Mesothelial cell of epicardium (in vitro differentiated cells): Measurements from ENCODE around the gene ASCC3. TPM values are rescaled to one million over a fixed set of nuclear protein-coding genes. Genes with fewer than 3 reads are reported as not detected.

Experiments
- DNase-seq, 2 experiments: peaks; one replicate each; pipeline ENCODE4 v3.0.0; 2021; ENCODE audit warnings: low spot score in 2 of 2; ENCODE audit not compliant: unreplicated experiment in 2 of 2
- H3K27ac Mint-ChIP-seq: 2 replicates; pipeline ENCODE4 v1.8.0; 2021; ENCODE audit warnings: mixed read lengths
- H3K27me3 Mint-ChIP-seq: 2 replicates; pipeline ENCODE4 v1.8.0; 2021; ENCODE audit warnings: low read depth, mixed read lengths
- H3K36me3 Mint-ChIP-seq: 2 replicates; pipeline ENCODE4 v1.8.0; 2021; ENCODE audit warnings: mixed read lengths
- H3K4me1 Mint-ChIP-seq: 2 replicates; pipeline ENCODE4 v1.8.0; 2021; ENCODE audit warnings: mixed read lengths
- H3K4me3 Mint-ChIP-seq: 2 replicates; pipeline ENCODE4 v1.8.0; 2021; ENCODE audit warnings: mild to moderate bottlenecking, moderate library complexity, mixed read lengths
- H3K9me3 Mint-ChIP-seq: 2 replicates; pipeline ENCODE4 v1.8.0; 2021; ENCODE audit warnings: mixed read lengths
- total RNA-seq: library from RNA; stranded (reverse); gene quantifications from 3 replicates; pipeline ENCODE4 v1.2.1, GENCODE V29; 2021
- TF ChIP-seq, protein P1 (sequence below): fragments of 200-600 bp; sonication (generic); IDR thresholded peaks from one replicate; pipeline ENCODE4 v1.5.0; 2021; ENCODE audit warnings: antibody characterized with exemption; ENCODE audit not compliant: unreplicated experiment

ASCC3 gene
- total RNA-seq, 1 donor from 2014 or later, result 47.7 TPM

GRCh38 chr6:100724222-100724621 lies 156.9 kb downstream of the ASCC3 start:
- no peak for DNase-seq
- Mint-ChIP-seq H3K4me1 (peaks cover 16% of the 10 kb centered on the region), H3K27me3 (no peaks in the 10 kb centered on the region), H3K27ac (peak overlapping the region; percentile 23), H3K36me3 (peaks cover 12% of the 10 kb centered on the region), H3K9me3 (peaks cover 8% of the 10 kb centered on the region), H3K4me3 (no peak overlapping the region)
- TF ChIP-seq, protein P1, sequence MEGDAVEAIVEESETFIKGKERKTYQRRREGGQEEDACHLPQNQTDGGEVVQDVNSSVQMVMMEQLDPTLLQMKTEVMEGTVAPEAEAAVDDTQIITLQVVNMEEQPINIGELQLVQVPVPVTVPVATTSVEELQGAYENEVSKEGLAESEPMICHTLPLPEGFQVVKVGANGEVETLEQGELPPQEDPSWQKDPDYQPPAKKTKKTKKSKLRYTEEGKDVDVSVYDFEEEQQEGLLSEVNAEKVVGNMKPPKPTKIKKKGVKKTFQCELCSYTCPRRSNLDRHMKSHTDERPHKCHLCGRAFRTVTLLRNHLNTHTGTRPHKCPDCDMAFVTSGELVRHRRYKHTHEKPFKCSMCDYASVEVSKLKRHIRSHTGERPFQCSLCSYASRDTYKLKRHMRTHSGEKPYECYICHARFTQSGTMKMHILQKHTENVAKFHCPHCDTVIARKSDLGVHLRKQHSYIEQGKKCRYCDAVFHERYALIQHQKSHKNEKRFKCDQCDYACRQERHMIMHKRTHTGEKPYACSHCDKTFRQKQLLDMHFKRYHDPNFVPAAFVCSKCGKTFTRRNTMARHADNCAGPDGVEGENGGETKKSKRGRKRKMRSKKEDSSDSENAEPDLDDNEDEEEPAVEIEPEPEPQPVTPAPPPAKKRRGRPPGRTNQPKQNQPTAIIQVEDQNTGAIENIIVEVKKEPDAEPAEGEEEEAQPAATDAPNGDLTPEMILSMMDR, result no peak

- Mint-ChIP-seq H3K4me1 (peaks cover 8% of the 10 kb centered on the region), H3K4me3 (no peak overlapping the region), H3K27me3 (no peaks in the 10 kb centered on the region), H3K36me3 (peaks cover 12% of the 10 kb centered on the region), H3K27ac (no peak overlapping the region), H3K9me3 (peaks cover 8% of the 10 kb centered on the region)
- TF ChIP-seq, protein P1, result no peak
- DNase-seq, result no peak
Observed at GRCh38 chr6:100721256-100721655, 159.9 kb downstream of the ASCC3 start.

DNA sequence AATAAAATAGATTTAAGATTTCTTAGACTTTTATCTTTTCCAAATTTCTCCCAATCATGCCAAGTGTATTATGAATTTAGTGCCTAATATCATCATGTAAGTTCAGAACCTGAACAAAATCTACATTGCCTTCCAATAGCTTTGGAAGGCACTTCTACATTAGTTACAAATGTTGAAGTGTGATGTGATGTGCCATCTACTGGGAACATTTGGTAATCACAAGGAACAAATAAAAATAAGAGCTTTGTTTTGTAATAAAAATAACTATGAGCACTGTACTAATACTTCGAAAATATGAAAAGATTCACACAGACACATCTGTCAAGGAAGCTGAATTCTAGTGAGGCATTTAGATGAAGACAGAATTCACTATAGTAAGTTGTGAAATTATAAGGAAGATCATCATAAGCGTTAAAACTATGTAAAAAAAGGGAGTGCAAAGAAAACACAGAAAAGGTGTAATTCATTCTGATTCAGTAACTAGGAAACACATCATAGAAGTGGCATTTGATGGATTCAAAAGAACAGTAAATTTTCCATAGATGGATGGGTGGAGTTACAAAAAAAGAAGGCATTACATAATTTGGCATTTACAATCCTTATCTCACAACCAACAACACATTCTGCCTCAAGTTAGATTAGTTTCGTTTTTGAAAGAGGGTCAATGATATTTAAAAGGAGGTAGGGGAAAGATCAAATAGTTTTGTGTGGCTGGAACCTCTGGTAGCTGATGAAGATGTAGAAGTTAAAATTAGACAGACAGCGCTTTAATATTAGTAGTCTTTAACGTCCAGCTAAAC lies 161.0 kb downstream of the ASCC3 start:
- TF ChIP-seq, protein P1, result no peak
- Mint-ChIP-seq H3K9me3 (peaks cover 8% of the 10 kb centered on the region), H3K27ac (no peak overlapping the region), H3K27me3 (no peaks in the 10 kb centered on the region), H3K4me1 (peaks cover 8% of the 10 kb centered on the region), H3K36me3 (peaks cover 12% of the 10 kb centered on the region), H3K4me3 (no peak overlapping the region)
- no peak for DNase-seq

DNA sequence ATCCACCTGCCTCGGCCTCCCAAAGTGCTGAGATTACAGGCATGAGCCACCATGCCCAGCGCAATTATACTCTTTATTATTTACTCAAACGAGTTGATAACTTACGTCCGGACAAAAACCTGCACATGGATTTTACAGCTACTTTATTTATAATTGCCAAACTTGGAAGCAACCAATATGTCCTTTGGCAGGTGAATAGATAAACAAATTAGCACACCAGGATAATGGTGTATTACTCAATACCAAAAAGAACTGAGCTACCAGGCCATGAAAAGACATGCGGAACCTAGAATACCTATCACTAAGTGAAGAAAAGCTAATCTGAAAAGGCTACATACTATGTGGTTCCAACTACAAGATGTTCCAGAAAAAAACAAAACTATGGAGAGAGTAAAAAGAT lies 168.1 kb downstream of the ASCC3 start:
- no peaks in the 10 kb centered on the region for H3K27me3 Mint-ChIP-seq
- no peak overlapping the region for H3K27ac Mint-ChIP-seq

GRCh38 chr6:100706491-100706890 lies 174.6 kb downstream of the ASCC3 start:
- TF ChIP-seq, protein P1, result no peak
- Mint-ChIP-seq H3K27ac (no peak overlapping the region), H3K9me3 (peaks cover 10% of the 10 kb centered on the region), H3K4me1 (no peaks in the 10 kb centered on the region), H3K27me3 (no peaks in the 10 kb centered on the region), H3K4me3 (no peak overlapping the region), H3K36me3 (peaks cover 10% of the 10 kb centered on the region)
- no peak for DNase-seq

More for the DNA sequence above, 168.1 kb downstream of the ASCC3 start:
- H3K36me3 Mint-ChIP-seq, result peaks cover 14% of the 10 kb centered on the region
- H3K4me1 Mint-ChIP-seq, result no peaks in the 10 kb centered on the region
- DNase-seq, result no peak
- H3K9me3 Mint-ChIP-seq, result peaks cover 6% of the 10 kb centered on the region
- TF ChIP-seq, protein P1, result no peak
- no peak overlapping the region for H3K4me3 Mint-ChIP-seq
